Neural cell (in vitro differentiated cells): ENCODE data around the gene AP3M1.

Source experiments
- EZH2 ChIP-seq: fragments of 200-600, 300-800 bp; shearing (Covaris generic), sonication (generic); IDR thresholded peaks from 2 replicates; pipeline ENCODE4 v1.6.1; 2014; ENCODE audit warnings: antibody characterized with exemption, low read length, borderline replicate concordance, mild to moderate bottlenecking; ENCODE audit not compliant: insufficient read depth, poor library complexity, severe bottlenecking
- MXI1 ChIP-seq: fragments of 450-650 bp; conservative IDR thresholded peaks from 2 replicates; pipeline ENCODE4 v1.6.1; 2014; ENCODE audit warnings: antibody characterized with exemption, mild to moderate bottlenecking; ENCODE audit not compliant: poor library complexity, severe bottlenecking
- POLR2AphosphoS5 ChIP-seq: IDR thresholded peaks from 2 replicates; pipeline ENCODE4 v1.6.1; 2012
- RAD21 ChIP-seq: fragments of 450-650 bp; conservative IDR thresholded peaks from 2 replicates; pipeline ENCODE4 v1.6.1; 2014; ENCODE audit warnings: antibody characterized with exemption, mild to moderate bottlenecking, moderate library complexity
- TAF1 ChIP-seq: IDR thresholded peaks from 2 replicates; pipeline ENCODE4 v1.6.1; 2012; ENCODE audit warnings: low read depth
- TF ChIP-seq, protein P1 (sequence below): fragments of 450-650 bp; IDR thresholded peaks from 2 replicates; pipeline ENCODE4 v1.5.1; 2014; ENCODE audit warnings: antibody characterized with exemption, mild to moderate bottlenecking, moderate library complexity; ENCODE audit not compliant: poor library complexity, severe bottlenecking
- TF ChIP-seq, protein P2 (sequence below): IDR thresholded peaks from 2 replicates; pipeline ENCODE4 v1.6.1; 2012; ENCODE audit warnings: borderline replicate concordance

DNA sequence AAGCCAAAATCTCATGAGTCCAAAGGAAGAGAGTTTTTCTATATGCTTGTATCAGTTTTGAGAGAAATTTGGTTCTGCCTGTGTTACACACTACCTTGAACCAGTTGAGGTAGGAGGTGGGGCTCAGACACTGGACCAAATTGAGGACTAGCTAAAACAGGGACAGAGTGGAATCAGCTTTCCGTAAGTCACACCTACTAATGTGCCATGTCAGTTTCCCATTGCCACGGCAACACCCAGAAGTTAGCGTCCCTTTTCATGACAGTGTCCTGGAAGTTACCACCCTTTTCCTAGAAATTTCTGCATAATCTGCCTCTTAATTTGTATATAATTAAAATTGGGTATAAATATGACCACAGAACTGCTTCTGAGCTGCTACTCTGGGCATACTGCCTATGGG, 9.4 kb upstream of the AP3M1 start:
- no peak for TF ChIP-seq TAF1
- no peak for TF ChIP-seq EZH2
- TF ChIP-seq, protein P1, sequence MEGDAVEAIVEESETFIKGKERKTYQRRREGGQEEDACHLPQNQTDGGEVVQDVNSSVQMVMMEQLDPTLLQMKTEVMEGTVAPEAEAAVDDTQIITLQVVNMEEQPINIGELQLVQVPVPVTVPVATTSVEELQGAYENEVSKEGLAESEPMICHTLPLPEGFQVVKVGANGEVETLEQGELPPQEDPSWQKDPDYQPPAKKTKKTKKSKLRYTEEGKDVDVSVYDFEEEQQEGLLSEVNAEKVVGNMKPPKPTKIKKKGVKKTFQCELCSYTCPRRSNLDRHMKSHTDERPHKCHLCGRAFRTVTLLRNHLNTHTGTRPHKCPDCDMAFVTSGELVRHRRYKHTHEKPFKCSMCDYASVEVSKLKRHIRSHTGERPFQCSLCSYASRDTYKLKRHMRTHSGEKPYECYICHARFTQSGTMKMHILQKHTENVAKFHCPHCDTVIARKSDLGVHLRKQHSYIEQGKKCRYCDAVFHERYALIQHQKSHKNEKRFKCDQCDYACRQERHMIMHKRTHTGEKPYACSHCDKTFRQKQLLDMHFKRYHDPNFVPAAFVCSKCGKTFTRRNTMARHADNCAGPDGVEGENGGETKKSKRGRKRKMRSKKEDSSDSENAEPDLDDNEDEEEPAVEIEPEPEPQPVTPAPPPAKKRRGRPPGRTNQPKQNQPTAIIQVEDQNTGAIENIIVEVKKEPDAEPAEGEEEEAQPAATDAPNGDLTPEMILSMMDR: no peak
- TF ChIP-seq RAD21: no peak
- no peak for TF ChIP-seq POLR2AphosphoS5
- no peak for TF ChIP-seq MXI1
- TF ChIP-seq, protein P2, sequence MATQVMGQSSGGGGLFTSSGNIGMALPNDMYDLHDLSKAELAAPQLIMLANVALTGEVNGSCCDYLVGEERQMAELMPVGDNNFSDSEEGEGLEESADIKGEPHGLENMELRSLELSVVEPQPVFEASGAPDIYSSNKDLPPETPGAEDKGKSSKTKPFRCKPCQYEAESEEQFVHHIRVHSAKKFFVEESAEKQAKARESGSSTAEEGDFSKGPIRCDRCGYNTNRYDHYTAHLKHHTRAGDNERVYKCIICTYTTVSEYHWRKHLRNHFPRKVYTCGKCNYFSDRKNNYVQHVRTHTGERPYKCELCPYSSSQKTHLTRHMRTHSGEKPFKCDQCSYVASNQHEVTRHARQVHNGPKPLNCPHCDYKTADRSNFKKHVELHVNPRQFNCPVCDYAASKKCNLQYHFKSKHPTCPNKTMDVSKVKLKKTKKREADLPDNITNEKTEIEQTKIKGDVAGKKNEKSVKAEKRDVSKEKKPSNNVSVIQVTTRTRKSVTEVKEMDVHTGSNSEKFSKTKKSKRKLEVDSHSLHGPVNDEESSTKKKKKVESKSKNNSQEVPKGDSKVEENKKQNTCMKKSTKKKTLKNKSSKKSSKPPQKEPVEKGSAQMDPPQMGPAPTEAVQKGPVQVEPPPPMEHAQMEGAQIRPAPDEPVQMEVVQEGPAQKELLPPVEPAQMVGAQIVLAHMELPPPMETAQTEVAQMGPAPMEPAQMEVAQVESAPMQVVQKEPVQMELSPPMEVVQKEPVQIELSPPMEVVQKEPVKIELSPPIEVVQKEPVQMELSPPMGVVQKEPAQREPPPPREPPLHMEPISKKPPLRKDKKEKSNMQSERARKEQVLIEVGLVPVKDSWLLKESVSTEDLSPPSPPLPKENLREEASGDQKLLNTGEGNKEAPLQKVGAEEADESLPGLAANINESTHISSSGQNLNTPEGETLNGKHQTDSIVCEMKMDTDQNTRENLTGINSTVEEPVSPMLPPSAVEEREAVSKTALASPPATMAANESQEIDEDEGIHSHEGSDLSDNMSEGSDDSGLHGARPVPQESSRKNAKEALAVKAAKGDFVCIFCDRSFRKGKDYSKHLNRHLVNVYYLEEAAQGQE: no peak
